Fibroblast of pulmonary artery (primary cell): ENCODE results near the gene DBN1.

ENCODE experiments used
- DNase-seq: peaks from one replicate; pipeline ENCODE4 v3.0.0-alpha.2; 2010; ENCODE audit warnings: low read depth
- H3K4me3 ChIP-seq: replicated peaks from 2 replicates; pipeline ENCODE4 v1.5.1; 2011; ENCODE audit warnings: low read depth, mild to moderate bottlenecking, control low read depth, low read length, moderate library complexity
- CTCF ChIP-seq: IDR thresholded peaks from 2 replicates; pipeline ENCODE4 v1.5.1; 2011; ENCODE audit warnings: mild to moderate bottlenecking, control low read depth, low read length, inconsistent platforms; ENCODE audit errors: missing control alignments

The DBN1 gene

GRCh38 chr5:177432143-177432838 lies 41.1 kb downstream of the DBN1 start:
- no peak for DNase-seq
- H3K4me3 ChIP-seq, result no peak overlapping the region
- no peak for TF ChIP-seq CTCF

- DNase-seq, result no peak
- no peak overlapping the region for H3K4me3 ChIP-seq
- no peak for TF ChIP-seq CTCF
These were observed 41.9 kb downstream of the DBN1 start for GRCh38 chr5:177431317-177432142.

- no peak for TF ChIP-seq CTCF
- DNase-seq, result no peak
- no peak overlapping the region for H3K4me3 ChIP-seq
These were observed 42.5 kb downstream of the DBN1 start for GRCh38 chr5:177430972-177431316.

GRCh38 chr5:177430140-177430951 lies 43.1 kb downstream of the DBN1 start:
- H3K4me3 ChIP-seq, result no peak overlapping the region
- TF ChIP-seq CTCF, result no peak
- DNase-seq, result no peak

- DNase-seq, result no peak
- TF ChIP-seq CTCF, result no peak
- H3K4me3 ChIP-seq, result no peak overlapping the region
These were observed 44.0 kb downstream of the DBN1 start for GRCh38 chr5:177429248-177430040.

- no peak for DNase-seq
- no peak for TF ChIP-seq CTCF
- H3K4me3 ChIP-seq, result no peak overlapping the region
These were observed 44.7 kb downstream of the DBN1 start for GRCh38 chr5:177428574-177429217.
